K562 (cell line): ENCODE data around the gene ARMC12. TPM values are rescaled to one million over a fixed set of nuclear protein-coding genes. Genes with fewer than 3 reads are reported as not detected.

Experiments
- ELF2 ChIP-seq: fragments of 250-450 bp; sonication (Bioruptor Pico); IDR thresholded peaks from 2 replicates; pipeline ENCODE4 v1.5.0; 2021; ENCODE audit warnings: mild to moderate bottlenecking
- ERF ChIP-seq: fragments of 450-650 bp; formaldehyde crosslinking; IDR thresholded peaks from 2 replicates; pipeline ENCODE4 v1.4.0; 2020; ENCODE audit warnings: mild to moderate bottlenecking, mixed read lengths
- HDAC1 ChIP-seq, 2 experiments: fragments of 450-650 bp; IDR thresholded peaks; 2 replicates each; pipeline ENCODE4 v1.6.1; 2016 to 2017; ENCODE audit warnings: inconsistent platforms in 1 of 2, mild to moderate bottlenecking in 1 of 2, moderate library complexity in 1 of 2
- JUN ChIP-seq, 2 experiments: sonication (generic) in 1 of 2; formaldehyde crosslinking in 1 of 2; IDR thresholded peaks; 2 replicates each; pipeline versions ENCODE4 v1.6.1 to v1.8.0; 2012 to 2022; ENCODE audit warnings: borderline replicate concordance in 2 of 2, mild to moderate bottlenecking in 2 of 2, improper control_type of control experiment in 1 of 2, low read depth in 1 of 2, low read length in 1 of 2, missing genetic modification reagents in 1 of 2
- NFATC3 ChIP-seq: fragments of 450-650 bp; IDR thresholded peaks from 2 replicates; pipeline ENCODE4 v1.6.1; 2017; ENCODE audit warnings: mild to moderate bottlenecking
- ZNF586 ChIP-seq: fragments of 450-650 bp; formaldehyde crosslinking; conservative IDR thresholded peaks from 2 replicates; pipeline ENCODE4 v1.4.0; 2020; ENCODE audit warnings: mild to moderate bottlenecking, moderate library complexity
- ZNF668 ChIP-seq: fragments of 250-450 bp; sonication (Bioruptor Pico); IDR thresholded peaks from 2 replicates; pipeline ENCODE4 v1.8.0; 2022; ENCODE audit warnings: mild to moderate bottlenecking, inconsistent platforms
- polyA plus RNA-seq, 8 experiments: library from polyadenylated mRNA; depleted of rRNA in 4 of 8; stranded (reverse) in 5 of 8; unstranded in 3 of 8; fragments of >200 nt; fragmentation: Nextera tagmentation in 2 of 8; fragmentation: Illumina TruSeq in 1 of 8; extraction: Ambion mirVana in 2 of 8; extraction: Trizol in 1 of 8; gene quantifications; 2 replicates each; pipeline versions ENCODE4 v1.2.1 to v1.2.3, GENCODE V29; 2011 to 2014; ENCODE audit warnings: inconsistent platforms in 1 of 8, missing spikeins in 1 of 8
- total RNA-seq, 7 experiments: library from RNA; depleted of rRNA in 6 of 7; stranded (reverse); fragments of >200 nt in 6 of 7; fragmentation: Illumina TruSeq in 2 of 7; extraction: Trizol in 2 of 7; gene quantifications; 2 replicates each; pipeline versions ENCODE4 v1.2.1 to v1.2.3, GENCODE V29; 2011 to 2021; ENCODE audit warnings: low replicate concordance in 1 of 7
- TF ChIP-seq, protein P1 (sequence below), 2 experiments: fragments of 450-650 bp; IDR thresholded peaks; 2 replicates each; pipeline ENCODE4 v1.6.1; 2018; ENCODE audit warnings: mild to moderate bottlenecking in 2 of 2, low read depth in 1 of 2; ENCODE audit not compliant: partially characterized antibody in 2 of 2
- TF ChIP-seq, protein P2 (sequence below): fragments of 150-350 bp; conservative IDR thresholded peaks from 2 replicates; pipeline ENCODE4 v1.6.1; 2014; ENCODE audit warnings: low read length

The ARMC12 gene
- total and polyA plus RNA-seq, 9 of the 15 experiments (the other 6 are each of a cell fraction or from before 2014, with no cell fraction given), result 0.09 to 0.58 (median 0.31) TPM; not detected in 3

GRCh38 chr6:35724059-35724458 lies 12.8 kb upstream of the ARMC12 start (continued):
- TF ChIP-seq, protein P1, sequence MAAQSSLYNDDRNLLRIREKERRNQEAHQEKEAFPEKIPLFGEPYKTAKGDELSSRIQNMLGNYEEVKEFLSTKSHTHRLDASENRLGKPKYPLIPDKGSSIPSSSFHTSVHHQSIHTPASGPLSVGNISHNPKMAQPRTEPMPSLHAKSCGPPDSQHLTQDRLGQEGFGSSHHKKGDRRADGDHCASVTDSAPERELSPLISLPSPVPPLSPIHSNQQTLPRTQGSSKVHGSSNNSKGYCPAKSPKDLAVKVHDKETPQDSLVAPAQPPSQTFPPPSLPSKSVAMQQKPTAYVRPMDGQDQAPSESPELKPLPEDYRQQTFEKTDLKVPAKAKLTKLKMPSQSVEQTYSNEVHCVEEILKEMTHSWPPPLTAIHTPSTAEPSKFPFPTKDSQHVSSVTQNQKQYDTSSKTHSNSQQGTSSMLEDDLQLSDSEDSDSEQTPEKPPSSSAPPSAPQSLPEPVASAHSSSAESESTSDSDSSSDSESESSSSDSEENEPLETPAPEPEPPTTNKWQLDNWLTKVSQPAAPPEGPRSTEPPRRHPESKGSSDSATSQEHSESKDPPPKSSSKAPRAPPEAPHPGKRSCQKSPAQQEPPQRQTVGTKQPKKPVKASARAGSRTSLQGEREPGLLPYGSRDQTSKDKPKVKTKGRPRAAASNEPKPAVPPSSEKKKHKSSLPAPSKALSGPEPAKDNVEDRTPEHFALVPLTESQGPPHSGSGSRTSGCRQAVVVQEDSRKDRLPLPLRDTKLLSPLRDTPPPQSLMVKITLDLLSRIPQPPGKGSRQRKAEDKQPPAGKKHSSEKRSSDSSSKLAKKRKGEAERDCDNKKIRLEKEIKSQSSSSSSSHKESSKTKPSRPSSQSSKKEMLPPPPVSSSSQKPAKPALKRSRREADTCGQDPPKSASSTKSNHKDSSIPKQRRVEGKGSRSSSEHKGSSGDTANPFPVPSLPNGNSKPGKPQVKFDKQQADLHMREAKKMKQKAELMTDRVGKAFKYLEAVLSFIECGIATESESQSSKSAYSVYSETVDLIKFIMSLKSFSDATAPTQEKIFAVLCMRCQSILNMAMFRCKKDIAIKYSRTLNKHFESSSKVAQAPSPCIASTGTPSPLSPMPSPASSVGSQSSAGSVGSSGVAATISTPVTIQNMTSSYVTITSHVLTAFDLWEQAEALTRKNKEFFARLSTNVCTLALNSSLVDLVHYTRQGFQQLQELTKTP (IDR thresholded peaks at IDR 0.05; ENCODE audit: low read depth in 1 of 2, partially characterized antibody in 2 of 2), result no peak
- TF ChIP-seq, protein P2, sequence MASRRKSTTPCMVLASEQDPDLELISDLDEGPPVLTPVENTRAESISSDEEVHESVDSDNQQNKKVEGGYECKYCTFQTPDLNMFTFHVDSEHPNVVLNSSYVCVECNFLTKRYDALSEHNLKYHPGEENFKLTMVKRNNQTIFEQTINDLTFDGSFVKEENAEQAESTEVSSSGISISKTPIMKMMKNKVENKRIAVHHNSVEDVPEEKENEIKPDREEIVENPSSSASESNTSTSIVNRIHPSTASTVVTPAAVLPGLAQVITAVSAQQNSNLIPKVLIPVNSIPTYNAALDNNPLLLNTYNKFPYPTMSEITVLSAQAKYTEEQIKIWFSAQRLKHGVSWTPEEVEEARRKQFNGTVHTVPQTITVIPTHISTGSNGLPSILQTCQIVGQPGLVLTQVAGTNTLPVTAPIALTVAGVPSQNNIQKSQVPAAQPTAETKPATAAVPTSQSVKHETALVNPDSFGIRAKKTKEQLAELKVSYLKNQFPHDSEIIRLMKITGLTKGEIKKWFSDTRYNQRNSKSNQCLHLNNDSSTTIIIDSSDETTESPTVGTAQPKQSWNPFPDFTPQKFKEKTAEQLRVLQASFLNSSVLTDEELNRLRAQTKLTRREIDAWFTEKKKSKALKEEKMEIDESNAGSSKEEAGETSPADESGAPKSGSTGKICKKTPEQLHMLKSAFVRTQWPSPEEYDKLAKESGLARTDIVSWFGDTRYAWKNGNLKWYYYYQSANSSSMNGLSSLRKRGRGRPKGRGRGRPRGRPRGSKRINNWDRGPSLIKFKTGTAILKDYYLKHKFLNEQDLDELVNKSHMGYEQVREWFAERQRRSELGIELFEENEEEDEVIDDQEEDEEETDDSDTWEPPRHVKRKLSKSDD, result no peak
- TF ChIP-seq ZNF586 (CRISPR knock-in tag) (no peak), HDAC1 (IDR thresholded peaks at IDR 0.05) (no peak), ERF (CRISPR knock-in tag) (no peak), ELF2 (CRISPR knock-in tag) (no peak), ZNF668 (CRISPR knock-in tag) (no peak), NFATC3 (no peak), JUN (IDR thresholded peaks at IDR 0.05; ENCODE audit: borderline replicate concordance, low read depth, low read length) (no peak), JUN (CRISPR knock-in tag; IDR thresholded peaks at IDR 0.05; ENCODE audit: borderline replicate concordance) (no peak)
